NCI-H510A treated with DMSO at 0.1 percent for 48 hours (cell line): Measurements from ENCODE around the gene PRR16.
A peak's percentile ranks its signal among the peaks of the same experiment; 100 is the strongest.
"Not testable (repeated sequence)": the region's sequence is repeated elsewhere in the genome, so short reads cannot be mapped to it uniquely, and the experiment has no call there.

Source experiments
- DNase-seq: peaks from one replicate; lab custom pipeline; 2025; lab: John Stamatoyannopoulos, UW

Gene PRR16

DNA sequence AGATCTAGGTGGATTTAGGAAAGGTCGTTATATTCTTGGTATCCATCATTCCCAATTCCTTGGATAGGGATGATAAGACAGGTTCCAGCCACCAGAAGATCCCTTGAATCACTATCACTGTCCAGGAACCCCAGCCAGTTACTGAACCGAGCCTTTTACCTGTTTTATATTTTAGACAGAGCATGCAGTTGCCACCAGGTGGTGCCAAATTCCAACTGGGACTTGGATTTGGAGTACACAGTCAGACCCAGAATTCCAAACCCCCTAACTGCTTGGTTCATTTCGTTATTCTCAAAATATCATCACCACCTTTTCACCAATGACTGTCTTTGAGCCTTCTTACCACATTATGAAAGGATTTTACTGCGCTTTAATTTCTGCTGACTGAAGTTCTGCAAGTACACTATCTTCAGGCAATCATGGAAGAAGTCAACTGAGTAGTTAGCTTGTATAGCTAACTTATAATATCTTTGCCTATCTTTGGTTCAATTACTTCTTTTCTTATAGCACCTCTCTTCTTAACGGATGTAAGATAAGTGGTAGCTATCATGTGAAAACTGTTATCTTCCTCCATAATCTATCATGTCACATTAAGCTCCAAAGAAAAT, 191.8 kb downstream of the PRR16 start:
- peak; percentile 3 for DNase-seq

DNA sequence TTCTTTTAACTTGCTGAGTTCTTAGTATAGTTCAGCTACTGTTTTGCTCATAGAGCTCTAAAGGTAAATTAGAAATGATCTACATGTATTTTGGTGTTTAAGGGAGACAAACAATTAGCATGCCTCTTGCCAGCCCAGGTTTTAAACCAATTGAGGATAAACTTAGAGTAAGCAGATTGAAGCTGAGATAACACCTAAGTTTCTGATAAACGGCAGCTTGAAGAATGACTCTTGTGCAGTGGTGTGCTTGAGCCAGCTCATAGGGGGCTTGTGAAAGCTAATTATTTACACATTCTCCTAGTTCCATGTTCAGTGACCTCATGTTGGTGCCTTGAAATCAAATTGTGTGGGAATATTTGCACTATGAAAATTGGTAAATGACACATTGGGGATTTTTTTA, 193.0 kb downstream of the PRR16 start:
- no peak for DNase-seq

DNA sequence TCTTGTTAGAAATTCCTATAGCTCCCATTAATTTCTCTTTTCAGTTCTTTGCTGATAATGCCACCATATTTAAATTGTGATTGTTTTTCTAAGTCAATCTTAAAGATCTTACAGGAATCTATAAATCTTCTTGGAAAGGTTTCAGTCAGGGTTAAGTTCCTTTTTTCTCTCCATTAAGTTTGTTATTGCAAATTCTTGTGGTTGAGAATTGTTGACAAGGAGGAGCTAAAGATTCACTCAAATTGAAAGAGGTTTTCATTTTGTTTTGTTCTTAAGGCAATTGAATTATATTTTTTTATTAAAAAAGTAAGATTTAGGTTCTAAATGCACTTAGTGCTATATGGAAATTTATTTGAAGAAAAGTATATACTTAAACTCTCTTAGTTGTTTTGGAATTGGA, 213.4 kb downstream of the PRR16 start:
- no peak for DNase-seq

DNA sequence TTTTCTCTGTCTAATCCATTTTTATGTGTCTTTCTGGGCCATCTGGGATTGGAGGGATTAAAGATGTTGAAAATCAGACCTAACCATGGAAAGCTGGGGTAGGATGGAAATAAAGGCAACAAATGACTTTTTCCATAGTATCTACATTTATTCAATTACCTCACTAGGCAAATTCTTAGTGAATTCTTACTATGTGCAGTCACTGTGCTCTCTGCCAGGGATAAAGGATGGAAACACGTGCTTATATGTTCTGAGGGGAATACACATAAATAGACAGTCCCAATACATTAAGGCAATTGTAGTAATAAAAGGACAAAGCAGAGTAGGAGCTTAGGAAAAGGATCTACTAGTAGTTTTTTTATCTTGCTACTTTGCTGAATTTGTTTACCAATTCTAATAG, 214.2 kb downstream of the PRR16 start:
- DNase-seq, result no peak

DNA sequence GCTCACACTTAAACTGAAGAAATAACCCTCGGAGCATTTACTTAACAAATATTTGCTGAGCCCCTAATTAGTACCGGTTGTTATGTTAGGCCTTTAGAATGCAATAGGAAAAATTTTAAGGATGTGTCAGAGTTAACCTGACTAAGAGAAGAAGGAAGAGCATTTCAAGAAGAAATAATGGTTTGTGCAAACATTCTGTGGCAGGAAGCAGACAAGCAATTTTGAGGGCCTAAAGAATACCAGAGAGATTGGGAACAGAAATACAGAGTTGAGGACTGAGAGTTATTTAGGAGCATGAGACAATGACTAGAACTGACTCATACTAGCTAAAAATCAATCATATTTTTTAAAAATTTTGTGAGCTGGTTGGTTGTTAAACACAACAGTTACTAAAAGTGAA, 218.8 kb downstream of the PRR16 start:
- DNase-seq, result no peak

DNA sequence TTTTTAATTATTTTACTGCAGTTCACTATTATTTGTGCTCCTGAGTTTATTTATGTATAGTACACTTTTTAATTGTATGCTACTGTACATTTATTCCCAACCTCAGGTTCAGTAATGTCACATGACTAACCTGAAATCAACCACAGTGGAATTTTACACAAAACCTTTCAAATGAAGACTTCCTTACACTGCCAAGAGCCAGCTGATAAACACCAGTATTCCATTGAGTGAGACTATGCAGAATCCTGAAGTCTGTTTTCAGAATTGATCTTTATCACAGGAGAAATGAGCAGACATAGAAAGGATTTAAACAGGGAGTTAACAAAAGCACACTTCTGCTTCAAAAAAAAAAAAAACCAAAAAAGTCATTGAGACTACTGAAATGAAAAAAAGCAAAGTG, 219.5 kb downstream of the PRR16 start:
- no peak for DNase-seq

DNA sequence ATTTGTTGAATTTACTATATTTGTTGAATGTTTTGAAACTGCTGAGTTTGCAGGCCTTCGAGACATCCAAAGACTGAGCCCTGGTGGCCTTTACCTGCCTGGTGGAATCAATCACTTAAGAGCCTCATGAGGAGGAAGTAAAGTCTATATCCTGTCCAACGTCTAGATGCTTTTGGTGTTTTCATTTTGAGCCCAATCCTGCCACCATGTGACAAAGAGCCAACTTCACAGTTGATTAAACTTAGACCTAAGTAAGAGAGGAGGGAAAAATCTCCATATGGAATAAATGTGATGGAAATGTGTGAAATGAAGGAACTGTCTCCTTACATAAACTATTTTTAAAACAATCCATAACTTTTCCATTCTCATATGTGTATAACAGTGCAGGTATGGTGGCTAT, 220.1 kb downstream of the PRR16 start:
- DNase-seq, result no peak

DNA sequence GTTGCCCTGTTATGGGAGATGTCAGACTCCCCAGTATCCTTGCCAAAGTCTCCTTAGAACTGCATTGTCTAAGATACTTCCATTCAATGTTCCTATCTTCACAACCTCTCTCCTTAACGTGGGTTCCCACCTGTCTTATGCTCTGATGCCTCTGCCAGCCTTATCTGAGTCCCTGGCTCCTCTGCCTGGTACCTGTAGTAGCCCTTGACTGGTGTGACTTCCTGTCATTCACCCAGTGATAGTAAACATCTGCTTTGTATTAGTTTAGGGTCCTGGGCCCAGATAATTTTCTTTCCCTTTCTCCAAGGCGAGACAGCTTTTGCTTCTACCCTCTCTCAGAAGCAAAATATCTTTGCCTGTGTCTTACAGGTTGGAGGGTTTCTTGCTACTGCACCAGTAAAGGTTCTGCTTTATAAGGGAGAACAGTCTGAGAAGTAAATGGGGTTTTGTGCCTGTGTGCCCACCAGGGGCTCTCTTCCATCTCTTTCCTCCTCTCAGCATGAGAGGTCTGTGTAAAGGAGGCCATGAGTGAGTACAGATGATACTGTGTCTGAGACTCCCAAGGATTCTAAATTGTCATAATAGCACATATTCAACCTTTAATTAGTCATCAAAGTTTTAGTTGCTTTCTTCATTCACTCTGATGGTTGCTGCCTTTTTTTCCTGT, 220.8 kb downstream of the PRR16 start:
- DNase-seq, result no peak

DNA sequence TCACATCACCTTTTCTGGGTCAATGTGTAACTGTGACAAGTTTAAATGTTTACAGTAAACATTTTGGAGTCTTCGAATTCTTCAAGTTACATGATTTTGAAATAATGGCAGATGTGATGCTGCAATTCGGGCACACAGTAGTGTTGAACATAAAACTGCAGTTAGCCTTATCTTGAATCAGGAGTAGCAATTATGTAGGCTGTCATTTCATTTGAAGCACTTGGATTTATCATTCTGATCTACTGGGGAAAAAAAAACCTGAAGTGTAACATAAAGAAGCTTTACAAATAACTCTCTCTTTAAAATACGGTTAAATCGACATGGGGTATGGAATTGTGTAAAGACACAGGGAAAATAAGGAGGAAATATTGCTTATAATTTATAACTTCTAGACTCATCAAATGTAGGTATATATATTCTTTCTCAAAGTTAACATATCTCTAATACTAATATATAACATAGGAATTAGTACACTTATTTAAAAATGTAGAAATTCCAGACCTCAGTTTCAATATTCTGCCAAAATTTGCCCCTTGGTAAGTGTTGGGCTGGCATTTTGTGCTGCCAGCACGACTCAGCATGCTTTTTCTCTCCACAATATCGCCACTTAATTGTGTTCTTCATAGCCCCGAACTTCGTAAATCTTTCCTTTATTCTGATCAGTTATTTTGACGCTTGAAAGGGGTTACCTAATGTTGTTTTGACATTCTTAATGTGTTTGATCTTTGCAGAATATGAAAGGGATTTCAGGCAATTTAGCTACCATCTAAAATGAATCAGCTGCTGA, 226.7 kb downstream of the PRR16 start:
- DNase-seq, result no peak

DNA sequence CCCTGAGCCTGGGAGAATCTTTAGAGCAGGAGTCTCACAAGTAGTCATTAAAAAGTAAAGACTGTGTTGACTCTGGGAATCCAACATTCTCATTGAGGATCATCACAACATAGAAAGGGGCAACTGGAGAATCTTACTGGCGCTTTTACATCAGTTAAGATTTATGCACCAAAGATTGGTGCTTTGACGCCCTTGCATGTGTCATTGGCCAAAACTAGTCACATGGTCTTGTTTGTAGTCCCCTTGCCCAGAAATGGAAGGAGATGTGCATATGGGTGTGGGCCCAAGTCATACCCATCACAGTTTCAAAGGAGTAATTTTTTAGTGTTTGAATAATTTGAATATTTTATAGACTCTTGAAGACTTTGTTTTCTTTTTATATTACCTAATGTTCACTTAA, 228.2 kb downstream of the PRR16 start:
- DNase-seq, result no peak

DNA sequence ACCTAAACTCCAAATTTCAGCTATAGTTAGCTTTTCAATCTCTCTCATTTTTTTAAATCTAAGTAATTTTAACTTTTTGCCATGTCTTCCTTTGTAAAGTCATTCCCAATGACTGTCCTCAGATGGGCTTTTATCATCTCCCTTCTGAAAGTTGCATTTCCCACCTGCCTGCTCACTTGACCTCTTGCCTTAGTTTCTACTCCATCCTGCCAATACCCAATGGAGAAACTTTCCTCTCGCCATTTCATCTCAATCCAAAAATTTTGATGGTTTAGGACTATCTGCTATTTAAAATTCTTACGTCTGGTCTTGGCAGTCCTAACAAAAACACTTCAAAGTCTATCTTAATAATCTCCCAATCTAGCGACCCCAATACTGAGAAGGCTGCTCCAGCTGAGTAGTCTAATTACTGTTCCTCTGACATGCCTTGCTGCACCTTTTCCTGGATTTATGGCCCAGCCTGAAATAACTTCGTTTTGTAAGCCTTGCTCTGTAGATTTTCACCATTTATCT, 231.3 kb downstream of the PRR16 start:
- no peak for DNase-seq

DNA sequence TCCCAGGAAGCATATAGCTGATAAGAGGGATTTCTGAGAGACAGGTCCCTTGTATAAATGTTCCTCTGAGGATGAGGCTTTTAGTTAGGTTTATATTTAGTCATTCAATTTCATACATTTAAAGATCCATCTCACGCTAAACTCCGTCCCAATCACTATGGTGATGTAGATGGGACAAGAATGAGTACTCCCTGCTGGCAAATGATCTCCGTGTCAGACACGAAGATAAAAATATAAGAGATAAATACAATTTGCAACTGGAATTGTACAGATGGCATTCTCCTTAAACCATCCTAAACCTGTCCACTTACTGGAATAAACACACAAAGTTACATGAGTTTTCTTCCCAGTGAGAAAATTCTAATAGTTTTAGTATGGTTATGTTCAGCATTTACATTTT, 233.0 kb downstream of the PRR16 start:
- DNase-seq, result no peak

DNA sequence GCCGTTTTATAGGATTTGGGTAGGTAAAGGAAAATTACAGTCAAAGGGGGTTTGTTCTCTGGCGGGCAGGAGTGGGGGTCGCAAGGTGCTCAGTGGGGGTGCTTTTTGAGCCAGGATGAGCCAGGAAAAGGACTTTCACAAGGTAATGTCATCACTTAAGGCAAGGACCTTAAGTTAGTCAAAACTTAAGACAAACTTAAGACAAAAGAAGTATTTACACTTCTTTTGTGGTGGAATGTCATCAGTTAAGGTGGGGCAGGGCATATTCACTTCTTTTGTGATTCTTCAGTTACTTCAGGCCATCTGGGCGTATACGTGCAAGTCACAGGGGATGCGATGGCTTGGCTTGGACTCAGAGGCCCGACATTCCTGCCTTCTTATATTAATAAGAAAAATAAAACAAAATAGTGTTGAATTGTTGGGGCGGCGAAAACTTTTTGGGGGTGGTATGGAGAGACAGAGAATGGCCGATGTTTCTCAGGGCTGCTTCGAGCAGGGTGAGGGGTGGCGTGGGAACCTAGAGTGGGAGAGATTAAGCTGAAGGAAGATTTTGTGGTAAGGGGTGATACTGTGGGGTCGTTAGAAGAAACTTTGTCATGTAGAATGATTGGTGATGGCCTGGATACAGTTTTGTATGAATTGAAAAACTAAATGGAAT, 233.7 kb downstream of the PRR16 start:
- DNase-seq, result not testable (repeated sequence)

DNA sequence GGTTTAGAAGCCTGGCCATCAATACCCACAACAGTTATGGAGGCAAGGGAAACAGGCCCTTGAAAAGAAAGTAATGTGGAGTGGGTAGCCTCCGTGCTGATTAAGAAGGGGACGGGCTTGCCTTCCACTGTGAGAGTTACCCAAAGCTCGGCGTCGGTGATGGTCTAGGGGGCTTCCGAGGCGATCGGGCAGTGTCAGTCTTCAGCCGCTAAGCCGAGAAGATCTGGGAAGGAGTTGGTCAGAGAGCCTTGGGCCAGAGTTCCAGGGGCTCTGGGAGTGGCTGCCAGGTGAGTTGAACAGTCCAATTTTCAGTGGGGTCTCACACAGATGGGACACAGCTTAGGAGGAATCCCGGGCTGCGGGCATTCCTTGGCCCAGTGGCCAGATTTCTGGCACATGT, 236.6 kb downstream of the PRR16 start:
- DNase-seq, result not testable (repeated sequence)

DNA sequence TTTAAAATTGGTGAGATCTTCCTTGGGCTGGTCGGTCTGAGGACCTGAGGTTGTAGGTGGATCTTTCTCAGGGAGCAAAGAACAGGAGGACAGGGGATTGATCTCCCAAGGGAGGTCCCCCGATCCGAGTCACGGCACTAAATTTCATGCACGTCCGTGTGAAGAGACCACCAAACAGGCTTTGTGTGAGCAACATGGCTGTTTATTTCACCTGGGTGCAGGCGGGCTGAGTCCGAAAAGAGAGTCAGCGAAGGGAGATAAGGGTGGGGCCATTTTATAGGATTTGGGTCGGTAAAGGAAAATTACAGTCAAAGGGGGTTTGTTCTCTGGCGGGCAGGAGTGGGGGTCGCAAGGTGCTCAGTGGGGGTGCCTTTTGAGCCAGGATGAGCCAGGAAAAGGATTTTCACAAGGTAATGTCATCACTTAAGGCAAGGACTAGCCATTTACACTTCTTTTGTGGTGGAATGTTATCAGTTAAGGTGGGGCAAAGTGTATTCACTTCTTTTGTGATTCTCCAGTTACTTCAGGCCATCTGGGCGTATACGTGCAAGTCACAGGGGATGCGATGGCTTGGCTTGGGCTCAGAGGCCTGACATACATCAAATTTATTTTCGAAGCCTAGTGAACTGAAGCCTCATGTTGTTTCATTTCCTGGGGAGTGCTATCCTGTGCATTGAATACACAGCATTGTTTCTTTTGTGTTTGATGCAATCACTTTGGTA, 238.9 kb downstream of the PRR16 start:
- not testable (repeated sequence) for DNase-seq

DNA sequence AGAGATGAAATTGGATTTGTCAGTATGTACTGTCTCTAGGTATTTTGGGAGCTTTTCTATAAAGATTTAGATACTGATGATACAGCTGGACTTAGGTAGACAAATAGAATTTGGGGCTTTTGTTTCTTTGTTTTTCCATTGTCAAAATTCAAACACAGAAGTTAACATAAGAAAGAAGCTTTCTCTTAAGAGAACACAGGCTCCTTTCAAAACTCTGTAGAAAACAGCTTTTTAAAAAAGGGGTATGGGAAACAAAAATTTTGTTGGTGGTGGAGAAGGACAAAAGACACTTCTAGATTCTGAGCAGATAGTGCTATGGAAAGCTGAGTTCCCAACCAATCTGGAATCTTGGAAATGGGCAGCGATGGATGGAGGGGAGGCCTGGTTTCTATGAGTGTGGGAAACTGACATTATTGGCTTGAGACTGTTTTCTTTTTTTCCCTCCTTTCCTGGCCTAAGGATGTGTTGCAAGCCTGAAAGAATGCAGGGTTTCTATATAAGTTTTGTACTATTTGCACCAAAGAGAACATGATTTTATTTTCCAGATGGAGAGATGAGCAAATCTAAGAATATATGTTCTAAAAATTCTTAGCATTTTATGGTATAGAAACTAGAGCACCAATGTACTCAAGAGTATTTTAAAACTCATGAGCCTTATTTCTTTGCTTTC, 240.0 kb downstream of the PRR16 start:
- no peak for DNase-seq

DNA sequence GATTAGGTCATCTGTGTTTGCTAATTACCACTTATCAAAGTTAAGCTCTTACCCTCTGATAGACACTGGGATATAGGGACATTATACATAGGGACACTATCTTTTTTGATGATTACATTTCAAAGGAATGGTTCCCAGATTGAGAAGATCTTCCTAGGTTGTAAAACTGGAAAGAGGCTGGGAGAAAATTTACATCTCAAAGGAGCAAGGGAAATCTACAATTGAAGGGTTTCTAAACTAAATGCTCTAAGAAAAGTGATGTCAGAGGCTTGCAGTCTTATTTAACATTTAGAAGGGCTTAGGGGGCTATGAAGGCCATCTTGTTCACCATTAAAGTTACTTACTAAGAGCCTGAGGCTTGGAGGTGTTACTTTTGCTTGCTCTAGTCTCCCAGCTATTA, 242.8 kb downstream of the PRR16 start:
- DNase-seq, result no peak

DNA sequence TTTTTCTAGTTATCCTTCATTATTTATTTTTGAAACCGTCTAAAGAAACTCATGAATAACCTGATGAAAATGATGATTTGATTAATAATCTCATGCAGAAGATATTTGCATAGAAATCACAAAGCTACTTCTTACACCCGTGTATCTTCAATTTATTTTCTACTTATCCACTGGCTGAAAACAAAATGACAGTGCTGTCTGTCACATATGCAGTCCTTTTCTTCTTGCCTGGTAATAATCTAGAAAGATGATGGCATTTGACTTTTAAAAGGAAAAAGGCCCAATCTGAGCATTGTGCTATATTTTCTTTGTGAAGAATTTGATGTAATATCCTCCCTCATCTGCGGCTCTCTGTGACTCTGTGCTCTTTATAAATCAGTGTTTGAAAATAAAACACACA, 253.3 kb downstream of the PRR16 start:
- no peak for DNase-seq

DNA sequence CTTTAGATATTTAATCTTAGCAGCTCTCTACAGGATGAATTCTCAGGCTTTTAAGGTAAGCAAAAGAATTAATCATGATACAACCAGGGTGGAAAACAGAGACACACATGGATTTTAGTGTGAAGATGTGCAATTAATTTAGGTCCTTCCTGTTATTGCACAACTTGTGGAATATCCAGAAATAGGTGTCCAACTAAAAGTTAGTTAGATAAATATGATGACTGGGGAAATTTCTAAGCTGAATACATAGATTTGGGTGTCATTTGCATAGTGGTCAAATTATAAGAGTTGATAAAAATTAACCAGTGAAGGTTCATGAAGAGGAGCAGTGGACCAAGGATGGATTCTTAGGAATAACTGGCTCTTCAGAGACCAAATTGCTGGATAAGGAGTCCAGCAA, 266.1 kb downstream of the PRR16 start:
- no peak for DNase-seq

DNA sequence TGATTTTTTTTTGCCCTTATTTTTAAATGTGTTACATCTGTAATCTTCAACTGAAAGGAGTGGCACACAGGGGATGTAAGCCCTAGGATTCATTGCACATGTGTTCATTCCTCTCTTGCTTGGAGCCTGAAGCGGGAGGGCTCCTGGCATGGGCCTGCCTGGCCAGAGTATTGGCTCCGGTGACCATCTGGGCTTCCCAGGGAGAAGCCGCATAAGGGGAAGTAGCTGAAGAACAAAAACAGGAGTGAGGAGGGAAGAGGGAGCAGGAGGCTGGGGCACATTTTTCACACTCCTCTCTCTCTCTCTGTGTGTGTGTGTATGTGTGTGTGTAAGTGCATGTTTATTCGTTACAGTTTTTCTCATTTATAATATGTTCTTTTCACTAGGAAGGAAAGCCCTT, 269.9 kb downstream of the PRR16 start:
- DNase-seq, result no peak

DNA sequence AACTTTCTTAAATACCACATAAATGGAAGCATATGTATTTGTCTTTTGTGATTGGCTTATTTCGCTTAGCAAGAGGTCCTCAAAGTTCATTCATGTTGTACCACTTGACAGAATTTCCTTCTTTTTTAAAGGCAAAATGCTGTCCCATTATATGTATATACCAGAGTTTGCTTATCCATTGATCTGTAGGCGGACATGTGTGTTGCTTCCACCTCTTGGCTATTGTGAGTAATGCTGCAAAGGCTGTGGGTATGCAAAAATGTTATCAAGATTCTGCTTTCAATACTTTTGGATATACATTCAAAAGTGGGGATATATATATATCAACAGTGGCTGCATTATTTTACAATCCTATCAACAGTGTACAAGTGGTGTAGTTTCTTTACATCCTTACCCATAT, 271.0 kb downstream of the PRR16 start:
- DNase-seq, result no peak
